H1 (cell line): Measurements from ENCODE around the gene MEN1. TPM values are rescaled to one million over a fixed set of nuclear protein-coding genes. Genes with fewer than 3 reads are reported as not detected.

Experiments
- CTCF ChIA-PET: fragments of 300-600 bp; sonication (Branson Sonifier 250); formaldehyde crosslinking; loops from one replicate; lab custom pipeline; 2021; ENCODE audit not compliant: partially characterized antibody; lab: Charles Lee
- POLR2A ChIA-PET: fragments of 300-600 bp; sonication (Branson Sonifier 250); formaldehyde crosslinking; loops from one replicate; lab custom pipeline; 2021; ENCODE audit warnings: inconsistent platforms; ENCODE audit not compliant: partially characterized antibody; lab: Charles Lee
- DNase-seq, 2 experiments: peaks; one replicate each; pipeline versions ENCODE4 v3.0.0 to v3.0.0-alpha.2; 2010 to 2022; ENCODE audit warnings: low spot score in 2 of 2, low read depth in 1 of 2, mixed read lengths in 1 of 2
- FAIRE-seq: peaks from 2 replicates; lab custom pipeline; 2011; peaks lifted over from hg19 to GRCh38; lab: Jason Lieb, UNC
- H2AFZ ChIP-seq: 2 replicates; pipeline ENCODE4 v1.8.1; 2012; ENCODE audit warnings: low read length, inconsistent platforms
- H2AK5ac ChIP-seq: 2 replicates; pipeline ENCODE4 v1.6.1; 2013; ENCODE audit warnings: low read depth, low read length
- H2BK120ac ChIP-seq: replicated peaks from 2 replicates; pipeline ENCODE3; 2013; ENCODE audit warnings: low read depth, low read length, inconsistent platforms
- H2BK12ac ChIP-seq: 2 replicates; pipeline ENCODE4 v1.6.1; 2013; ENCODE audit warnings: low read depth, low read length
- H2BK15ac ChIP-seq: 2 replicates; pipeline ENCODE4 v1.6.1; 2013; ENCODE audit warnings: low read length
- H2BK20ac ChIP-seq: 2 replicates; pipeline ENCODE4 v1.6.1; 2013; ENCODE audit warnings: low read length
- H2BK5ac ChIP-seq: 2 replicates; pipeline ENCODE4 v1.6.1; 2013; ENCODE audit warnings: low read depth, low read length
- H3K14ac ChIP-seq: 2 replicates; pipeline ENCODE4 v1.6.1; 2013; ENCODE audit warnings: inconsistent platforms; ENCODE audit not compliant: insufficient read length
- H3K18ac ChIP-seq: 2 replicates; pipeline ENCODE4 v1.6.1; 2013; ENCODE audit warnings: low read length; ENCODE audit errors: extremely low read depth
- H3K23ac ChIP-seq: 2 replicates; pipeline ENCODE4 v1.6.1; 2013; ENCODE audit warnings: inconsistent platforms; ENCODE audit not compliant: insufficient read length
- H3K23me2 ChIP-seq: 2 replicates; pipeline ENCODE4 v1.6.1; 2013; ENCODE audit warnings: low read depth, low read length
- H3K27ac ChIP-seq: 2 replicates; pipeline ENCODE4 v1.6.1; 2011; ENCODE audit warnings: low read depth, low read length, inconsistent platforms
- H3K27me3 ChIP-seq, 4 experiments: replicated peaks in 1 of 4; 1 replicate in 1 of 4; 2 replicates in 3 of 4; pipeline versions ENCODE4 v1.6.1 to v1.8.1; 2011 to 2013; ENCODE audit warnings: low read length in 3 of 4, mild to moderate bottlenecking in 3 of 4, inconsistent platforms in 2 of 4, mixed read lengths in 2 of 4, moderate library complexity in 1 of 4; ENCODE audit not compliant: control insufficient read depth in 3 of 4, insufficient read depth in 3 of 4; ENCODE audit errors: extremely low read depth in 1 of 4
- H3K36me3 ChIP-seq, 4 experiments: 2 replicates each; pipeline versions ENCODE4 v1.6.1 to v1.8.1; 2011 to 2013; ENCODE audit warnings: mild to moderate bottlenecking in 4 of 4, low read length in 3 of 4, moderate library complexity in 2 of 4, control low read depth in 1 of 4, inconsistent platforms in 1 of 4; ENCODE audit not compliant: insufficient read depth in 4 of 4, control insufficient read depth in 2 of 4
- H3K4ac ChIP-seq: replicated peaks from 2 replicates; pipeline ENCODE3; 2013; ENCODE audit warnings: low read length, low read depth, mixed read lengths, inconsistent platforms; ENCODE audit not compliant: insufficient read length
- H3K4me1 ChIP-seq, 4 experiments: replicated peaks in 1 of 4; 1 replicate in 1 of 4; 2 replicates in 3 of 4; pipeline versions ENCODE4 v1.6.1 to v1.8.1; 2011 to 2013; ENCODE audit warnings: low read length in 3 of 4, inconsistent platforms in 2 of 4, mixed read lengths in 1 of 4; ENCODE audit not compliant: insufficient read depth in 4 of 4, control insufficient read depth in 3 of 4
- H3K4me2 ChIP-seq, 2 experiments: 2 replicates each; pipeline versions ENCODE4 v1.6.1 to v1.8.1; 2011 to 2013; ENCODE audit warnings: low read depth in 2 of 2, low read length in 2 of 2, control low read depth in 1 of 2, inconsistent platforms in 1 of 2, mild to moderate bottlenecking in 1 of 2; ENCODE audit not compliant: insufficient read depth in 1 of 2
- H3K4me3 ChIP-seq, 4 experiments: fragments of 200-600, 300-600 bp in 1 of 4; sonication (generic), shearing (Covaris generic), sonication (Bioruptor Twin) in 1 of 4; 2 replicates each; pipeline versions ENCODE4 v1.5.1 to v1.8.1; 2011 to 2016; ENCODE audit warnings: low read length in 4 of 4, low read depth in 3 of 4, control low read depth in 2 of 4, inconsistent platforms in 2 of 4, mild to moderate bottlenecking in 2 of 4, mixed read lengths in 1 of 4, moderate library complexity in 1 of 4; ENCODE audit not compliant: insufficient read depth in 2 of 4; ENCODE audit errors: extremely low read depth in 1 of 4
- H3K56ac ChIP-seq: replicated peaks from 2 replicates; pipeline ENCODE3; 2013; ENCODE audit warnings: low read depth, mild to moderate bottlenecking, mixed read lengths, low read length, inconsistent platforms; ENCODE audit not compliant: insufficient read length
- H3K79me1 ChIP-seq: 2 replicates; pipeline ENCODE4 v1.6.1; 2013; ENCODE audit warnings: low read depth, low read length, control low read depth
- H3K79me2 ChIP-seq, 2 experiments: 2 replicates each; pipeline versions ENCODE4 v1.6.1 to v1.8.1; 2012 to 2013; ENCODE audit warnings: low read length in 2 of 2, mild to moderate bottlenecking in 2 of 2, inconsistent platforms in 1 of 2; ENCODE audit not compliant: insufficient read depth in 2 of 2, control insufficient read depth in 1 of 2
- H3K9ac ChIP-seq, 4 experiments: replicated peaks in 1 of 4; 1 replicate in 1 of 4; 2 replicates in 3 of 4; pipeline versions ENCODE4 v1.6.1 to v1.8.1; 2011 to 2013; ENCODE audit warnings: low read depth in 3 of 4, low read length in 3 of 4, control low read depth in 2 of 4, mild to moderate bottlenecking in 2 of 4, moderate library complexity in 2 of 4, inconsistent platforms in 1 of 4; ENCODE audit errors: extremely low read depth in 1 of 4
- H3K9me3 ChIP-seq, 2 experiments: 2 replicates each; pipeline versions ENCODE4 v1.6.1 to v1.8.1; 2012 to 2013; ENCODE audit warnings: mild to moderate bottlenecking in 2 of 2, moderate library complexity in 2 of 2, control low read depth in 1 of 2, inconsistent platforms in 1 of 2, low read depth in 1 of 2, low read length in 1 of 2, mixed read lengths in 1 of 2; ENCODE audit not compliant: insufficient read depth in 2 of 2
- H4K20me1 ChIP-seq, 2 experiments: replicated peaks in 1 of 2; 2 replicates each; pipeline versions ENCODE3 to v1.8.1; 2011 to 2013; ENCODE audit warnings: inconsistent platforms in 2 of 2, low read length in 2 of 2, mild to moderate bottlenecking in 1 of 2; ENCODE audit not compliant: insufficient read depth in 2 of 2, control insufficient read depth in 1 of 2
- H4K5ac ChIP-seq: 2 replicates; pipeline ENCODE4 v1.6.1; 2013; ENCODE audit warnings: low read length, low read depth, mixed read lengths, inconsistent platforms; ENCODE audit not compliant: insufficient read length
- H4K8ac ChIP-seq: 2 replicates; pipeline ENCODE4 v1.8.0; 2013; ENCODE audit warnings: mild to moderate bottlenecking, moderate library complexity, low read length, inconsistent platforms; ENCODE audit not compliant: insufficient read depth; ENCODE audit errors: extremely low read depth
- H4K91ac ChIP-seq: replicated peaks from 2 replicates; pipeline ENCODE3; 2013; ENCODE audit warnings: low read length, mixed read lengths, inconsistent platforms; ENCODE audit not compliant: insufficient read length
- BACH1 ChIP-seq: IDR thresholded peaks from 2 replicates; pipeline ENCODE4 v1.6.1; 2012; ENCODE audit warnings: low read length, improper control_type of control experiment
- CHD1 ChIP-seq: IDR thresholded peaks from 2 replicates; pipeline ENCODE4 v1.6.1; 2012; ENCODE audit warnings: low read depth, low read length, improper control_type of control experiment
- CTBP2 ChIP-seq: IDR thresholded peaks from 2 replicates; pipeline ENCODE4 v1.7.0; 2011; ENCODE audit warnings: borderline replicate concordance, mild to moderate bottlenecking, moderate library complexity, mixed read lengths, low read length; ENCODE audit not compliant: insufficient read depth, insufficient read length
- EGR1 ChIP-seq: IDR thresholded peaks from 2 replicates; pipeline ENCODE4 v1.6.1; 2011; ENCODE audit warnings: low read depth, low read length, borderline replicate concordance
- HDAC6 ChIP-seq: IDR thresholded peaks from one replicate; pipeline ENCODE4 v1.7.1; 2012; ENCODE audit warnings: low read depth, mild to moderate bottlenecking, inconsistent platforms, low read length, moderate library complexity
- KDM1A ChIP-seq: fragments of 200-600, 300-600 bp; sonication (generic); IDR thresholded peaks from 2 replicates; pipeline ENCODE4 v1.7.1; 2016; ENCODE audit warnings: mild to moderate bottlenecking, low read length, borderline replicate concordance
- KDM4A ChIP-seq: IDR thresholded peaks from one replicate; pipeline ENCODE4 v1.7.1; 2012; ENCODE audit warnings: low read depth, mild to moderate bottlenecking, moderate library complexity, low read length, inconsistent platforms; ENCODE audit not compliant: severe bottlenecking
- KDM5A ChIP-seq: fragments of 200-600 bp; IDR thresholded peaks from 2 replicates; pipeline ENCODE4 v1.7.1; 2012; ENCODE audit warnings: mild to moderate bottlenecking, low read length, inconsistent platforms, mixed read lengths
- POLR2AphosphoS5 ChIP-seq: IDR thresholded peaks from 2 replicates; pipeline ENCODE4 v1.6.1; 2011; ENCODE audit warnings: low read depth, low read length
- RXRA ChIP-seq: IDR thresholded peaks from 2 replicates; pipeline ENCODE4 v1.6.1; 2011; ENCODE audit warnings: low read depth, mild to moderate bottlenecking, low read length, moderate library complexity; ENCODE audit not compliant: insufficient read depth
- SIX5 ChIP-seq: IDR thresholded peaks from 2 replicates; pipeline ENCODE4 v1.6.1; 2011; ENCODE audit warnings: mild to moderate bottlenecking, low read depth, low read length
- SP4 ChIP-seq: IDR thresholded peaks from 2 replicates; pipeline ENCODE4 v1.6.1; 2012; ENCODE audit warnings: low read length, inconsistent platforms
- TAF1 ChIP-seq: IDR thresholded peaks from 2 replicates; pipeline ENCODE4 v1.6.1; 2011; ENCODE audit warnings: mild to moderate bottlenecking, low read depth, low read length
- TAF7 ChIP-seq: optimal IDR thresholded peaks from 2 replicates; pipeline ENCODE3; 2011; ENCODE audit warnings: low read depth, mild to moderate bottlenecking, inconsistent platforms, low read length, moderate library complexity, borderline replicate concordance
- TBP ChIP-seq: IDR thresholded peaks from 2 replicates; pipeline ENCODE4 v1.6.1; 2011; ENCODE audit warnings: low read depth, low read length, improper control_type of control experiment
- WGBS, 2 experiments: shearing (Covaris generic) in 1 of 2; methylation state at CpG; one replicate each; pipeline versions ENCODE4 v1.1.6 to v1.1.7; 2013 to 2015; ENCODE audit warnings: low lambda C conversion rate in 2 of 2, mixed read lengths in 2 of 2, inconsistent platforms in 1 of 2, low coverage in 1 of 2, missing lambda C conversion rate in 1 of 2; ENCODE audit not compliant: insufficient replicate concordance in 2 of 2, insufficient coverage in 1 of 2, insufficient read length in 1 of 2; ENCODE audit errors: extremely low coverage in 1 of 2, missing lambda C conversion rate in 1 of 2; 5-methylcytosine and 5-hydroxymethylcytosine counted together
- polyA plus RNA-seq, 7 experiments: library from polyadenylated mRNA; depleted of rRNA in 3 of 7; stranded (reverse) in 5 of 7; unstranded in 2 of 7; fragments of >200 nt in 5 of 7; fragments of 200-250 nt in 2 of 7; gene quantifications; 1 replicate in 5 of 7; 2 replicates in 1 of 7; 4 replicates in 1 of 7; pipeline versions ENCODE4 v1.2.1 to v1.2.3, GENCODE V29; 2011 to 2013; ENCODE audit warnings: missing spikeins in 2 of 7, mixed read lengths in 2 of 7
- total RNA-seq: library from RNA; stranded (reverse); fragmentation: NEBNext Ultra II Directional; extraction: Animal tissue kit (Norgen Biotek cat#: 25700); gene quantifications from 2 replicates; pipeline ENCODE4 v1.2.1, GENCODE V29; 2021

MEN1 gene
- total and polyA plus RNA-seq, 2 of the 8 experiments (the other 6 are each of a cell fraction or from before 2014, with no cell fraction given), result 47.2 to 56.3 TPM

DNA sequence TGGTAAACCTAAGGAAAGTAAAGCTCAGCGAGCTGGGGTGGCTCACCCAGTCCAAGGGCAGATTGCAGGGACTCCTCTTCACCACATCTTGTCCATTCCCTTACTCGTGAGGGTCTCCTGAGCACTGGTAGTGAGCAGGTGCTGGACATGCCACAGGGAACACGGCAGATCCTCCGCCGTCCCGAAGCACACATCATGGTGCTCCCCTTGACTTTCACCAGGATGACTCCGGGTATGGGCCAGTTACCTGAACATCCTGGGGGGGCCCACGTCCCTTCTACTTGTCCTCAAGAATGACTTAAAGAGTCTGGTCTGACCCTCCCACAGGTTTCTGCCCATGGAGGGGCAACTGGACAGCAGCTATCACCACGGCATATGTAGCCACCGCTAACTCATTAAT is 24.0 kb downstream of the MEN1 start:
- Histone ChIP-seq H4K8ac (no peak overlapping the region), H3K9ac (no peak overlapping the region), H3K9me3 (no peaks in the 10 kb centered on the region), H2AK5ac (no peak overlapping the region), H2BK5ac (no peak overlapping the region), H3K4me1 (no peaks in the 10 kb centered on the region), H2AFZ (no peak overlapping the region), H4K20me1 (peaks cover 0 to 3% of the 10 kb centered on the region in 2 experiments), H3K36me3 (no peaks in the 10 kb centered on the region), H4K91ac (no peak overlapping the region), H3K23ac (no peak overlapping the region), H3K27me3 (no peaks in the 10 kb centered on the region), H2BK20ac (no peak overlapping the region), H3K14ac (no peak overlapping the region), H3K4ac (no peak overlapping the region), H3K56ac (no peak overlapping the region), H3K23me2 (no peaks in the 10 kb centered on the region), H2BK12ac (no peak overlapping the region), H2BK15ac (no peak overlapping the region), H3K79me1 (no peaks in the 10 kb centered on the region), H3K27ac (no peak overlapping the region), H3K4me2 (no peak overlapping the region), H3K18ac (no peak overlapping the region), H3K4me3 (no peak overlapping the region), H3K79me2 (no peaks in the 10 kb centered on the region), H2BK120ac (no peak overlapping the region), H4K5ac (no peak overlapping the region)
- TF ChIP-seq KDM5A, result no peak
- TF ChIP-seq HDAC6, result no peak
- TF ChIP-seq KDM4A, result no peak
- TF ChIP-seq EGR1, result no peak
- TF ChIP-seq SIX5, result no peak
- TF ChIP-seq RXRA, result no peak
- TF ChIP-seq CTBP2, result no peak
- no peak for TF ChIP-seq POLR2AphosphoS5
- TF ChIP-seq TAF1, result no peak
- no peak for TF ChIP-seq SP4
- no peak for TF ChIP-seq BACH1
- TF ChIP-seq TAF7, result no peak
- TF ChIP-seq KDM1A, result no peak
- no peak for TF ChIP-seq TBP
- TF ChIP-seq CHD1, result no peak
- 88% methylated on average over 10 of the region's 10 CpGs; no CpG with 5 or more reads in 1 of the 2 experiments for WGBS, 2 experiments
- CTCF ChIA-PET, result interaction anchor here (1.0 to 5.2 kb wide), 10 partner anchors 8 to 156 kb away, joined by 3 to 31 read pairs (median 3); partner anchors contain the start of gene CDC42BPG
- POLR2A ChIA-PET, result interaction anchor here (0.8 to 1.7 kb wide), 6 partner anchors 10 to 23 kb away, joined by 3 to 6 read pairs (median 4); no protein-coding TSS in a partner anchor
- no peak for FAIRE-seq
- no peak for DNase-seq
